ENCODE measurements around the gene SUGT1.
"Not testable (repeated sequence)": the region's sequence is repeated elsewhere in the genome, so short reads cannot be mapped to it uniquely, and the experiment has no call there.

GRCh38 chr13:52609013-52609606 lies 43.5 kb upstream of the SUGT1 start:
- TF ChIP-seq CTCF (conservative IDR thresholded peaks at IDR 0.05; ENCODE audit: low read length) = peak; percentile 61
- TF ChIP-seq EZH2phosphoT487 (IDR thresholded peaks at IDR 0.05; ENCODE audit: borderline replicate concordance) = not testable (repeated sequence)

All from Loucy (cell line).